Activated CD8-positive, alpha-beta memory T cell treated with anti-CD3 and anti-CD28 coated beads, Interleukin-2, amount 50 U/mL, for 1 hour (primary cell): ENCODE measurements around the gene ANKS4B.
"Not testable (repeated sequence)": the region's sequence is repeated elsewhere in the genome, so short reads cannot be mapped to it uniquely, and the experiment has no call there.

Experiments
- DNase-seq: peaks from one replicate; pipeline ENCODE4 v3.0.0-alpha.2; 2020; ENCODE audit errors: extremely low read depth

ANKS4B gene

DNA sequence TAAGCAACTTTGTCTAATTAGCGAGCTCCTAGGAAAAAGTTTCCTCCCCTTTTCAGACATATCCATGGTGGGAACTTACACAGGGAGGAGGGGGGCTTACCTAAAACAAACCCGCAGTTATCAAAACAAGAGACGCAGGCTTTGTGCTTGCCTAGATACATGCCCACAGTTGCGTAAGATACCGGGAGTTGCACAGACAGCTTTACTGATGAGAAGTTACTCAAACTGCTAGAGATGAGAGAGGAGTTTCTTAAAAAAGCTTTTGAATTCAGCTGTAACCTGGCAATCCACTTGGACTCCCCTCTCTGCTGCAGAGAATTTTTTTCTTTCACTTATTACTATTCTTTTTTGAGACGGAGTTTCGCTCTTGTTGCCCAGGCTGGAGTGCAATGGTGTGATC lies 15.3 kb upstream of the ANKS4B start:
- DNase-seq: no peak

DNA sequence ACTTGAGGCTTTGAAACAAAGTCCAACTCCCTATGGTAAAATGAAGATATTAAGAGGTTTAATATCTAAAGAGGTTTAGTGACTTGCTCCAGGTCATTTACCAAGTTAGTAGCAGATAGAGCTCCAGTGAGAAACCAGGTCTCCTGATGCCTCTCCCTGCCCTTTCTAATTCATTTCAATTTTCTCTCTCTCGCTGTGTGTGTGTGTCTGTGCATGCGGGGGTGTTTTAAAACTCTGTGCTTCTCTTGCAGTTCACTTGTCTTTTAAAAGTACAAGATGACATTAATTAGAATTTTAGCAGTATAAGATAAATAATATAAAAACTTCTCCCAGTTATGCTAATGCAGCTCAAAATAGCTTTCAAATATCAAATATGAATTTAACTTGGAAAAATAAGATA lies 13.9 kb upstream of the ANKS4B start:
- no peak for DNase-seq

DNA sequence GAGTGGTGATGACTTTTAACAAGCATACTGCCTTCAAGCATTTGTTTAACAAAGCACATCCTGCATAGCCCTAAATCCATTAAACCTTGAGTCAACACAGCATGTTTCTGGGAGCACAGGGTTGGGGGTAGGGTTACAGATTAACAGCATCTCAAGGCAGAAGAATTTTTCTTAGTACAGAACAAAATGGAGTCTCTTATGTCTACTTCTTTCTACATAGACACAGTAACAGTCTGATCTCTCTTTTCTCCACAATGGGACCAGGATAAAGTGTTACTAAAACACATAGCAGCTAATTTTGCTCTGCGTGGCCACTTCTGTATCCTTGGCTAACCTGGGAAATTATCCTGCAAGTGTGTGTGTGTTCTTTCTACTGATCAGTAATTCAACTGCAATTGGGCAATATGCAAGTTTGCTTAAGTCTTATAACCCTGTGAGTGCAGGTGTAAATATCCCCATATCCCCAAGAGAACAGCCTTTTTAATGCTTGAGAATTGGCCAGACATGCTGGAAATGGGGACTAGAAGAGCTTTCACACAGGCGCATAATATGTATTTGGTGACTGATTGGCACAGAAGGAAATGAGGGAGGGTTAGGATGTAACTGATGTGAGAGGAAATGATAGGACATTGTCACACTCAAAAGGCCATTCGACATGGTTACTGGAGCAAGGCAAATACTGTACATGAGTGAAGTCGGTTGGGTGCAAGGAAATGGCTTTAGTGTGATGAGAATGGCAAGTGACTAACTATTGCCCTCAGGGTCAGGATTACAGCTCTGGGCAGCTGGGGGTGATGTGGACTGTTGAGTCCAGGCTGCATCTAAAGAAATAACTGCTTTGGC lies 10.8 kb upstream of the ANKS4B start:
- DNase-seq: no peak

DNA sequence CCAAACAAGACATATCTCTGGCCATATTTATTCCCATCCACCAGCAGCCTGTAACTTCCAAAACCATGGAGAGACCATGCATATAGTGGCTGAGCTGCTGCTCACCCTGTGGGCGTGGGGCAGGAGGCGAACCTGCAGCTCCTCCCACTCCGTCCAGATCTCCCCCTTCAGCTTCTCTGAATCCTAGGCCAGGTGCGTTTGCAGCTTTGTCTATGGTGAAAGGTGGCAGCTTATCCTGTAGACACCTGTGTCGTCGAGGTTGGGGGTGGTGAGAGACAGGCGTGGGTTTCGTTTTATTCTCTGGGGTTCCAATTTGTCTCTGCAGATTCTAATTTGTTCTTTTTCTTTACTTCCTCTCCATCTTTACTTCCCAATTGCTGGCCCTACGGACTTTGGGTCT lies 9.7 kb upstream of the ANKS4B start:
- DNase-seq: no peak

DNA sequence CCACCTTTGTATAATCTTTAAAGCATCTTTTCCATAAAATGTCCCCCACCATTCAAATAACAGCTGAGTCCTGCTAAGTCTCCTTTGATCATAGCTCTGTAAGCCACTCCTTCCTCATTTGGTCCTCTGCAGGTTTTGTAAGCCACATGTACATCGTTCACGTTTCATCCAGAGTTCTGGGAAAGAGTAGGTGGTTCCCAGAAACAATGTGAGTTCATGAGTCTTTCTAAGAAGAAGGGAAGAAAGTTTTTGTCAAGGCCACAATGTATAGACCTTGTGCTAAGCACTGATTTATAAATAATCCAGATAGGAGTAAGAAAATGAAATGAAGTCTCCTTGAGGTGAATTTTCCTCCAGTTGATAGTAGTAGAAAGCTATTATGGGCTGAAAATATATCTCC lies 8.7 kb upstream of the ANKS4B start:
- DNase-seq: no peak

DNA sequence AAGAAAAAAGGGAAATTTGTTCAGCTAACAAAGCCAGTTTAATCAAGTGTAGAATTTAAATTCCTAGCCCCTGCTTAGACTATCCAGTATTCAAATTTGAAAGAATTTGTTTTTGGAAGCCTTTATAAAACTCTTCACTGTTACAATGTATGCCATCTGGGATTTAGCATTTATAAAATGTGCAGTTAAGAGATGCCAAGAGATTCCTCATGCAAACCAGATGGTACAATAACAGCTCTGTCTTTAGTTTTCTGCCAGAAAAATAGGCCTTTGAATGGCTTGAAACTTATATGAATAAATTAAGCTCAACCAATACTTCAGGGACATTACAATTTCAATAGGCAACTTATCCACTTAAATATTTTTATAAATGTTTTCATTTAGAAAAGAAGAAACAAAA lies 6.8 kb upstream of the ANKS4B start:
- DNase-seq: no peak

DNA sequence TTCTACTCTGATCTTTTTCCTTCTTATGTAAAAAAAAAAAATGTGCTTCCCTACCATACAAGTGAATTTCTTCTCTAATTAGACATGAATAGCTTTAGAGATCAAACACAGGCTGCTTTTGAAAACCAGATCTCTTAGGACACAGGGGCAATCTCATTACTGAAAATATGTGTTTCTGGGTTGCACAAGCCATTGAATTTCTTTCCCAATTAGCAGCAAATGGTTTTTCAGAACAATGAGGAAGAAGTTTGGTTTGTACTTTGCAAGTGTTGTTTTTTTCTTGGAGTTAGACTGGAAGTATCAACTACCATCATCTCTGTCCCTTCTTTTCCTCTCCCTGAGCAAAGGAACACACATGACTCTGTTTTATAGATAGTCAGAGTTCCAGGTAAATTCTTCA lies 5.6 kb upstream of the ANKS4B start:
- DNase-seq: no peak

DNA sequence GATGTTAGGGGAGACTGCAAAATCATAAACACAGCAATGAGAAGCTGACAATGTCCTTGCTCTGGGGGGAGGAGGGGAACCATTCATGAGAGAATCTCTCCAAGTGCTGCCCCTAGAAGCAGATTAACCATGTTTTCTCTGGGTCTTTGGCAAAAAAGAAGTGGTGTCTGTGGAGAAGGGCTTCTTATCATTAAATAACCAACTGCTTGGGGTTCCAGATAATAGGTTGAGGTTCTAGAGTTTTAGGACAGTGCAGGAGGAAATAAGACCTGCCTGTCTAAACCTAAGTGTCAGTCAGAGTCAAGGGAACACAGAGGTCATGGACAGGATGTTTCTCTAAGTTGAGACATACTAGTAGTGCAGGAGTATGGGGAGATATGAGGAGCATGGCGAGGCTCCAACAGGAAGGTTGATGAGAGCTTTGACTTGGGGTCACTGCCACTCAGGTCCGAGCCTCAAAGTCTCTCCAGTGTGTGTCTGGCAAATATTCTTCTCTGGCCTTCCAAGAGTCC lies 5.1 kb upstream of the ANKS4B start:
- DNase-seq: no peak

DNA sequence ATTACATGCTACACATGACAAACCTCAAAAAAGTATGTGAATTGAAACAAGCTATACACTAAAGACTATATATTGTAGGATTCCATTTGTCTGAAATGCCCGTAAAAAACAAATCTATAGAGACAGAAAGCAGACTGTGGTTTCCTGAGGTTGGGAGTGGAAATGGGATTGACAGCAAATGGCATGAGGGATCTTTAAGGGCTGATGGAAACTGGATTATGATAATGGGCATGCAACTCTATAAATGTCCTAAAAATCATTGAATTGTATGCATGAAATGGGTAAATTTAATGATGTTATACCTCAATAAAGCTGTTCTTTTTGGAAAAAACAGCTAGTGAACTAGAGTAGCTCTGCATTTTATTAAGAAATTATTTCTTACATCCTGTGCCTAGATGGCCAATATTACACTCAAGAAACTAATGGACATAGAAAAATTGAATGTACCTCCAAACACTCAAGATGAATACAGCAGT lies 416 bp upstream of the ANKS4B start:
- DNase-seq: no peak

DNA sequence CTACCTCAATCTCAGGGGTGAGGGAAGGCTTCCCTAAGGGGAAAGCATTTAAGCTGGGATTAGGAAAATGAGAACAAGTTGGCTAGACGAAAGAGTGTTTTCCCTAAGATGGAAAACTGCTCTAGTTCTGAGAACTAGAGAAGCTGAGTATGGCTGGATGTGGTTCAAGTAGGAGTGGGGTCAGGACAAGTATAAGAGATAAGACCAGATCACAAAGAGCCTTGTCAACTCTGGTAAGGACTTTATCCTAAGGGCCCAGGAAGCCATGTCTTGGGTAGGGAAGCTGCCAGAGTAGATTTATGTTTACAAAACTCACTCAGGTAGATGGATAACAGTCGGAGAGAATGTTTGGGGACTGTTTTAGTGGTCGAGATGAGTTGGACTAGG lies 1.7 kb downstream of the ANKS4B start:
- DNase-seq: no peak

DNA sequence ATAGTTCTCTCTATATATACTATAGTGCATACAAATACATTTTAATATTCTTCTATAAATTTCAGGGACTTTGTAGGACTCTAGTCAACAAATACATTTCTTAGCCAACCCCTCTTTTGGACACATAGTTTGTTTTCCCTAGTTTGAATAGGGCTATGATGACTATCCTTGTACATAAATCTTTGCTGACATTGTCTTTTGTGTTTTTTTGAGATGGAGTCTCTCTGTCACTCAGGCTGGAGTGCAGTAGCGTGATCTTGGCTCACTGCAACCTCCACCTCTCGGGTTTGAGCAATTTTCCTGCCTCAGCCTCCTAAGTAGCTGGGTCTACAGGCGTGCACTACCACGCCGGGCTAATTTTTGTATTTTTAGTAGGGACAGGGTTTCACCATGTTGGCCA lies 3.3 kb downstream of the ANKS4B start:
- no peak for DNase-seq

DNA sequence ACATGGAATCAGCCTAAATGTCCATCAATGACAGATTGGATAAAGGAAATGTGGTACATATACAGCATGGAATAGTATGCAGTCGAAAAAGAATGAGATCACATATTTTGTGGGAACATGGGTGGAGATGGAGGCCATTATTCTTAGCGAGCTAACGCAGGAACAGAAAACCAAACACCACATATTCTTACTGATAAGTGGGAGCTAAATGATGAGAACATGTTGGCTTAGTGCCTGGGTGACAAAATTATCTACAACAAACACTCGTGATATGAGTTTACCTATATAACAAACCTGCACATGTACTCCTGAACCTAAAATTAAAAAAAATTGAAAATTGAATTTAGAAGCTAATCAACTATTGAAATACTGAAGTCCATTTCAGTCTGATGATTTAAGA lies 6.1 kb downstream of the ANKS4B start:
- no peak for DNase-seq

DNA sequence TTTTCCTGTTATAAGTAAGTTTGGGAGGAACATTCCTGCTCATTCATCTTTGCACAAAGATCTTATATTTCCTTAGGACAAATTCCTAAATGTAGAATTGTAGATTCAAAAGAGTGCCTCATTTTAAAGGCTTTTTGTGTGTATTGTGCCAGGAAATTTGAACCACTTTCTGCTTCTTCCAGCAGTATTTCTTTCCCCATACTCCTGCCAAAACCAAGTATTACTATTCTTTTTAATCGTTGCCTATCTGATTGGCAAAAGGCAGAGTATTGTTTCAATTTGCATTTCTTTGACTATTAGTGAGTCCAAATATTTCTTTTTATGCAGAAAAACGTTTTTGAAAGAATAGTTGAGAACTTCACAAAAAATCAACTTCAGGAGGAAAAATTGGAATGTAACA lies 9.3 kb downstream of the ANKS4B start:
- no peak for DNase-seq

DNA sequence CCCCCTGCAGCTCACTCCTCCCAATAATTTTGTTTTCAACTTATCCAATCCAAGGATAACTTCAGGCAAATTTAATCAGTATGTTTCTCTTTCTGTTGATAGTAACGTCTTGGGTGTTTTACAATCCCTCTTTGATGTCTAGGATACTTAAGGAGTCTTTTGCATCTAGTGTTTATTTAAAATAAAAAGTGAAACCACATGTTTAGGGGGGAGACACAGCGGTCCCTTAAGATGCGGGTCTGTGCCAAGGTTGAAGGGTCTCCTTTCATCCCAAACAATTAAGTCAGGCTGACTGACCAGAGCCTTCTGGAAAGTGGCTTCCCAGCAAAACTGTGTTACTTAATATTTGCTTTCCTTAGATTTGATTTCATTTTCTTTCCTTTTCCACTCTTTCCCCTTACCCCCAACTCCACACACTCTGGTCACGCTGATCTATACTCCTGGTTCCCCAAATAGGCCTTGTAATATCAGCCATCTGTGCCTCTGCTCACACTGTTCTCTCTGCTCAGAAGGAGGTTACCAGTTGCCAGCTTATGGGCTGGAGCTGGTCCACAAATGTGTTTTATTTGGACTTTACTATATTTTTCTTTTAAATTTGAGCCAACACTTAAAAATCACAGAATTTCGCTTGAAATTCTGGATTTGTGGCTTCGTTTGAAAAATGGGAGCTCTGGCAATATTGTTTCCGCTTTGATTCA lies 11.2 kb downstream of the ANKS4B start:
- DNase-seq: no peak

DNA sequence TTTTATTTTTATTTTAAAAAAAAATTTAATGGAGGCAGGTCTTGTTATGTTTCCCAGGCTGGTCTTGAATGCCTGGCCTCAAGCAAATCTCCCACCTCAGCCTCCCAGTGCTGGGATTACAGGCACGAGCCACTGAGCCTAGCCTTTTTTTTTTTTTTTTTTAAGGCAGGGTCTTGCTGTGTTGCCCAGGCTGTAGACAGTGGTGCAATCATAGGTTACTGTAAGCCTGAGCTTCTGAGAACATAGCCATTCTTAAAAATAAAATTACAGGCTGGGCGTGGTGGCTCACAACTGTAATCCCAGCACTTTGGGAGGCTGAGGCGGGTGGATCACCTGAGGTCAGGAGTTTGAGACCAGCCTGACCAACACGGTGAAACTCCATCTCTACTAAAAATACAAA lies 14.7 kb downstream of the ANKS4B start:
- not testable (repeated sequence) for DNase-seq

DNA sequence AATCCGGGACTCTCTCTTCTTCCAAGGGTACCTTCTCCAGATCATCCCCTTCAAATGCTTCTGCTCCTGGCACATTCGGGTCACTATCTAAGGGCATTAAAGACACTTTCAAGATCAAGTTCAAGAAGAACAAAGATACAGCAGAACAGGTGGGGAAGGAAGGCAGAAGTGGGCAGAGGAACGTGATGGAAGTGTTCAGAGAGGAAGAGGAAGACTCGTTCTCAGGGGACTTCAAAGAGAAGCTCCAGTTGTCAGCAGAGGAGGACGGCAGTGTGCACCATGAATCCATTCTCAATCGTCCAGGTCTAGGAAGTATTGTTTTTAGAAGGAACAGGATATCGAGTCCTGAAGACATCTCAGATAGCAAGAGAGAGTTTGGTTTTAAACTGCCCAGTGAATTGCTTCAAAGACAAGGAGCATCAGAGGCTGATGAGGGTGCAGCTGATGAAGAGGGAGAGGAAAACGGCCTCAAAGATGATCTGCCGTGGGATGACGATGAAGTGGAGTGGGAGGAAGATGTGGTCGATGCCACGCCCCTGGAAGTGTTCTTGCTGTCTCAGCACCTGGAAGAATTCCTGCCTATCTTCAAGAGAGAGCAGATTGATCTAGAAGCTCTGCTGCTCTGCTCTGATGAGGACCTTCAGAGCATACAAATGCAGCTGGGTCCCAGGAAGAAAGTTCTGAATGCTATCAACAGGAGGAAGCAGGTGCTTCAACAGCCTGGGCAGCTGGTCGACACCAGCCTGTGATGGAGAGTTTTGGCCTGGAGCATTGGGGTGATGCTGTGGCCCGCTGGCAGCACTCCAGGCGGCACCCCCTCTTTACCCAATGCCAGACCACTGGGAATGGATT lies 16.8 kb downstream of the ANKS4B start:
- DNase-seq: no peak

DNA sequence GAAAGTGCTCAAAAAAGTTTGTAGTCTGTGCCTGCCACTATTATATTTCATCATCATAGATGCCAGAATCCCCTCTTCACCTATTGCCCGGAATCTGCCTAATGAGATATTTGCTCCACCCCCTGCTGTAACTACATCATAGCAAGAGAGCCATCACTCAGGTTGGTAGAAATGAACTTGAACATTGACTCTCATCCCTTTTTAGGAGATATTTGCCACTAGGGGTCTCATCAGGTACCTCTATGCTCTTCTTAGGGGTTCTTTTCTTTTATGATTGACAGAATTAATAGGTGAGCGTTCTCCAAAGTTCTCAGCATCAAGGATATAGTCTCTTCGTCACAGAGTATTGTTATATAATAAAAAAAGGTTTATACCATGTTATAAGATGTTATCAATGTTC lies 20.0 kb downstream of the ANKS4B start:
- no peak for DNase-seq

DNA sequence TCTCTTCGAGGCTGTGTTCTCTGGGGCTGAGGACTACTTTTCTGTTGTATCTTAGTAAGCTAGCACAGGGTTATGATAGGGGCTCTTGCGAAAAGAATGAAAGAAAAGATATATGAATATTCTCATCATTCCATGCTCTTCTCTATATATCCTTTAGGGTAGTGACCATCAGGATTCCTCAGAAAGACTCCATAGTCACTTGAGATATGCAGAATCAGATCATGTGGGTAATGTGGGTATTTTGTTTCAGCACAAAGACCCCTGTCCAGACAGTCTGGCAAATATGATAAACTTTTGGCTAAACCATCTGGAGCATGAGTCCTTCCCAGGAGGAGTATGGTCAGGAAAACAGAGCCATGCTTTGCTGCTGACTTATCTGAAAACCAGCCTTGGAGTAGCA lies 23.1 kb downstream of the ANKS4B start:
- DNase-seq: no peak

DNA sequence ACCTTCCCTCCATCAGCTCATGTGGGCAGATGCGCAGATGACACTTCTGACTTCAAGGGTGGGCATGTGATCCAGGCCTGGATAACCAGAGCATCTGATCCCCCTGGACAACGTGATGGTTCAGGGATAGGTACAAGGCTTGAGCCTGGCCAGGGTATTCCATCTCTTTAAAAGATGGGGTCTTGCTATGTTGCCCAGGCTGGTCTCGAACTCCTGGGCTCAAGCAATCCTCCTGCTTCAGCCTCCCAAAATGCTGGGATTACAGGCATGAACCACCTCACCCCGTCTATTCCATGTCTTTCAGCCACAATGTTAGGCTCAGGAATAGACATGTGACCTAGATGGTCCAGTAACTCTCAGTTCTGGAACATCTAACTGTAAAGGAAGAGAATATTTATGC lies 23.8 kb downstream of the ANKS4B start:
- no peak for DNase-seq

DNA sequence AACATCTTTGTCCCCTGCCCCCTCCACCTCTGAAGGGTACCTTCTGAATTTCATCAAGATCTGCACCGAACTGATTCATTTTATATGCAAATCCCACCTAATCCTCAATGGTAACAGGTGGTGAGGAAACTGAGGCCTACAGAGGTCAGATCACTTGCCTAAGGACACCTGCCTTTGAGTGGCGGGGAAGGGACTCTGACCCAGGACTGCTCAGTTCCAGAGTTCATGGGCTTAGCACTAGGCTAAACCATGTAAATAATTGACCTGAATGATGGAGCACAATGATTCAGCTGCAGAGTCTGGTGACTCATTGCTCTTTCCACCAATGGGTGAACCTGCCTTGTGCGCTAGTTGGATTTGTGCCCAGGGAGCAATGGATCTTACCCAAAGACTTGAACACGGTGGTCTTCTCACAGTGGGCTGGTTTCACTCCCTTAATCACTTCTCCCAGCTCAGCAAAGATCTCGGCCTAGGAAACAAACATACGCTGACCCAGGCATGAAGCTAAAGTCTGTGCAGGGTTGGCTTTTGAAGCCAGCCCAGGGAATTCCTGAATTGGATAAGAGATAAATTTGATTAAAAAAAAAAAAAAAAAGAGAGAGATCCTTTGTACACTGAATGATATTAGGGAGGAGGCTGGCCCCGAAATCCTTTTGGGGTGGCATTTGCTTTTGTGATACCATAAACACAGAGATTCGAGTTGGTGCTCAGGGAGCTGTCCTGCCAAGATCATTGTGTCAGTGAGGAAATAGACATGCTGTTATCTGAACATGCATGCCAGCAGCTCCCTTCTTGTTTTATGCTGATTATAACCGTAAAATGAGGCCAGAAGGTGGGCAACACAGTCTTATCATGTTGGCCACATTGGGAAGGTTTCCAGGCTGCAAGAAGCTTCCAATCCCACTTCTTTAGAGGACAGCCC lies 27.6 kb downstream of the ANKS4B start:
- no peak for DNase-seq
